GM12878 (cell line): Measurements from ENCODE around the gene AFAP1. TPM values are rescaled to one million over a fixed set of nuclear protein-coding genes. Genes with fewer than 3 reads are reported as not detected.

Experiments
- ATAC-seq: fragments of 200-7000 bp; cut with Tn5 transposase; 3 replicates; pipeline ENCODE4 v1.9.1; 2020; ENCODE audit warnings: mild to moderate bottlenecking, moderate library complexity
- BruUV-seq: library from RNA; stranded (reverse); fragments of 400-500 nt; replicated peaks from 2 replicates; lab custom pipeline; 2021; lab: Mats Ljungman, UMichigan
- CTCF ChIA-PET: fragments of 300-600 bp; sonication (Branson Sonifier 250); formaldehyde crosslinking; extraction: SDS; loops from one replicate; lab custom pipeline; 2021; ENCODE audit warnings: inconsistent platforms; lab: Yijun Ruan, JAX
- POLR2A ChIA-PET: fragments of 350-600 bp; formaldehyde crosslinking; extraction: SDS; loops from one replicate; lab custom pipeline; 2021; ENCODE audit warnings: inconsistent platforms; lab: Charles Lee
- RAD21 ChIA-PET: fragments of 300-600 bp; sonication (Branson Sonifier 250); formaldehyde crosslinking; loops from one replicate; lab custom pipeline; 2023; ENCODE audit warnings: antibody characterized with exemption; ENCODE audit not compliant: unreplicated experiment; lab: Charles Lee
- SMC1A ChIA-PET: fragments of 300-600 bp; sonication (Branson Sonifier 250); formaldehyde crosslinking; loops from one replicate; lab custom pipeline; 2023; ENCODE audit not compliant: unreplicated experiment, uncharacterized antibody; lab: Charles Lee
- DNase-seq: peaks from one replicate; pipeline ENCODE4 v3.0.0-alpha.2; 2011; ENCODE audit warnings: low read depth, low spot score
- FAIRE-seq: peaks from 3 replicates; lab custom pipeline; 2011; peaks lifted over from hg19 to GRCh38; lab: Jason Lieb, UNC
- H2AFZ ChIP-seq: 2 replicates; pipeline ENCODE4 v1.6.0; 2011; ENCODE audit warnings: low read depth, low read length, control low read depth; ENCODE audit not compliant: control insufficient read depth
- H3K27ac ChIP-seq: 2 replicates; pipeline ENCODE4 v1.5.1; 2011; ENCODE audit warnings: control low read depth; ENCODE audit not compliant: control insufficient read depth, insufficient read depth
- H3K27me3 ChIP-seq, 2 experiments: replicated peaks in 1 of 2; 2 replicates each; pipeline versions ENCODE4 v1.6.0 to v1.6.1; 2011; ENCODE audit warnings: low read length in 1 of 2; ENCODE audit not compliant: control insufficient read depth in 2 of 2, insufficient read depth in 2 of 2
- H3K36me3 ChIP-seq, 2 experiments: 2 replicates each; pipeline ENCODE4 v1.5.1; 2011; ENCODE audit warnings: low read length in 1 of 2; ENCODE audit not compliant: control insufficient read depth in 2 of 2, insufficient read depth in 2 of 2
- H3K4me1 ChIP-seq: 2 replicates; pipeline ENCODE4 v1.6.1; 2011; ENCODE audit warnings: mild to moderate bottlenecking, low read length, moderate library complexity, mixed read lengths; ENCODE audit not compliant: control insufficient read depth, insufficient read depth
- H3K4me2 ChIP-seq: 2 replicates; pipeline ENCODE4 v1.6.0; 2011; ENCODE audit warnings: control low read depth; ENCODE audit not compliant: control insufficient read depth, insufficient read depth
- H3K4me3 ChIP-seq: fragments of 200-600 bp; sonication (generic); 2 replicates; pipeline ENCODE4 v1.5.1; 2016
- H3K79me2 ChIP-seq: 2 replicates; pipeline ENCODE4 v1.6.0; 2011; ENCODE audit warnings: low read length; ENCODE audit not compliant: control insufficient read depth, insufficient read depth
- H3K9ac ChIP-seq: 2 replicates; pipeline ENCODE4 v1.8.0; 2011; ENCODE audit warnings: low read length, control low read depth, mixed read lengths; ENCODE audit not compliant: control insufficient read depth, insufficient read depth
- H3K9me3 ChIP-seq: replicated peaks from 3 replicates; pipeline ENCODE4 v1.5.1; 2011; ENCODE audit warnings: mild to moderate bottlenecking, low read length; ENCODE audit not compliant: control insufficient read depth, insufficient read depth
- H4K20me1 ChIP-seq: 2 replicates; pipeline ENCODE4 v1.6.0; 2011; ENCODE audit not compliant: control insufficient read depth, insufficient read depth
- BCL11A ChIP-seq: IDR thresholded peaks from 2 replicates; pipeline ENCODE4 v1.6.1; 2011; ENCODE audit warnings: low read depth, low read length
- CBFB ChIP-seq: IDR thresholded peaks from 2 replicates; pipeline ENCODE4 v1.6.1; 2016; ENCODE audit warnings: antibody characterized with exemption, low read depth
- CBX5 ChIP-seq: sonication (generic); IDR thresholded peaks from 2 replicates; pipeline ENCODE4 v1.6.1; 2016; ENCODE audit warnings: low read depth, moderate library complexity, mild to moderate bottlenecking, inconsistent platforms
- IKZF2 ChIP-seq, 2 experiments: fragments of 450-650 bp; IDR thresholded peaks; 2 replicates each; pipeline ENCODE4 v1.6.1; 2017; ENCODE audit warnings: mild to moderate bottlenecking in 2 of 2, moderate library complexity in 2 of 2
- NFIC ChIP-seq: IDR thresholded peaks from 2 replicates; pipeline ENCODE4 v1.6.1; 2012; ENCODE audit warnings: low read depth, mild to moderate bottlenecking, inconsistent platforms, low read length, moderate library complexity
- NKRF ChIP-seq: fragments of 450-650 bp; conservative IDR thresholded peaks from 2 replicates; pipeline ENCODE4 v1.6.1; 2017; ENCODE audit warnings: mild to moderate bottlenecking, moderate library complexity
- NR2C1 ChIP-seq: fragments of 450-650 bp; IDR thresholded peaks from 2 replicates; pipeline ENCODE4 v1.6.1; 2017; ENCODE audit warnings: antibody characterized with exemption, mild to moderate bottlenecking, moderate library complexity
- NR2F1 ChIP-seq: fragments of 450-650 bp; conservative IDR thresholded peaks from 2 replicates; pipeline ENCODE4 v1.6.1; 2017; ENCODE audit warnings: mild to moderate bottlenecking
- NRF1 ChIP-seq: conservative IDR thresholded peaks from 2 replicates; pipeline ENCODE4 v1.6.1; 2011; ENCODE audit warnings: mild to moderate bottlenecking, low read depth, low read length, improper control_type of control experiment
- PBX3 ChIP-seq: IDR thresholded peaks from 2 replicates; pipeline ENCODE4 v1.6.1; 2011; ENCODE audit warnings: mild to moderate bottlenecking, low read depth, low read length, moderate library complexity; ENCODE audit not compliant: insufficient replicate concordance
- PML ChIP-seq: IDR thresholded peaks from 2 replicates; pipeline ENCODE4 v1.6.1; 2012; ENCODE audit warnings: low read length, inconsistent platforms
- SPI1 ChIP-seq: IDR thresholded peaks from 2 replicates; pipeline ENCODE4 v1.6.1; 2011; ENCODE audit warnings: low read depth, mild to moderate bottlenecking, low read length, moderate library complexity, borderline replicate concordance; ENCODE audit not compliant: insufficient read depth
- SREBF2 ChIP-seq: IDR thresholded peaks from 2 replicates; pipeline ENCODE4 v1.6.1; 2012; ENCODE audit warnings: mild to moderate bottlenecking, low read length
- TCF3 ChIP-seq: IDR thresholded peaks from 2 replicates; pipeline ENCODE4 v1.6.1; 2012; ENCODE audit warnings: low read depth, mild to moderate bottlenecking, low read length, borderline replicate concordance; ENCODE audit not compliant: insufficient read depth
- ZNF207 ChIP-seq: fragments of 450-650 bp; IDR thresholded peaks from 2 replicates; pipeline ENCODE4 v1.6.1; 2014; ENCODE audit warnings: antibody characterized with exemption, mild to moderate bottlenecking, borderline replicate concordance
- ZSCAN29 ChIP-seq: fragments of 450-650 bp; IDR thresholded peaks from 2 replicates; pipeline ENCODE4 v1.6.1; 2017; ENCODE audit warnings: mild to moderate bottlenecking, moderate library complexity
- WGBS: methylation state at CpG from one replicate; pipeline ENCODE4 v1.1.6; 2016; ENCODE audit warnings: low lambda C conversion rate; ENCODE audit not compliant: insufficient replicate concordance, insufficient coverage; ENCODE audit errors: missing lambda C conversion rate; 5-methylcytosine and 5-hydroxymethylcytosine counted together
- in situ Hi-C: fragments of 300-500 bp; cut with MboI; formaldehyde crosslinking; loops from 9 replicates; pipeline ENCODE4 v1.14.3; 2018; ENCODE audit warnings: mixed read lengths
- intact Hi-C: fragments of 100-400 bp; cut with micrococcal nuclease; formaldehyde crosslinking; loops from one replicate; pipeline ENCODE4 v1.14.2; 2022; ENCODE audit not compliant: unreplicated experiment
- polyA plus RNA-seq, 11 experiments: library from polyadenylated mRNA; depleted of rRNA in 4 of 11; unstranded in 6 of 11; stranded (reverse) in 5 of 11; fragments of >200 nt; fragmentation: Nextera tagmentation in 4 of 11; fragmentation: Illumina TruSeq in 1 of 11; extraction: Ambion mirVana in 4 of 11; extraction: Trizol in 1 of 11; gene quantifications; 1 replicate in 1 of 11; 2 replicates in 10 of 11; pipeline versions ENCODE4 v1.2.1 to v1.2.3, GENCODE V29; 2011 to 2016; ENCODE audit warnings: inconsistent platforms in 2 of 11, missing spikeins in 2 of 11, low read depth in 1 of 11
- total RNA-seq, 4 experiments: library from RNA; depleted of rRNA in 3 of 4; stranded (reverse); fragments of >200 nt in 3 of 4; fragmentation: Illumina TruSeq in 1 of 4; extraction: Trizol in 1 of 4; gene quantifications; 2 replicates each; pipeline versions ENCODE4 v1.2.1 to v1.2.3, GENCODE V29; 2013 to 2021

Gene AFAP1
- total and polyA plus RNA-seq, 10 of the 15 experiments (the other 5 are each of a cell fraction or from before 2014, with no cell fraction given), result 0.02 to 0.23 (median 0.09) TPM; not detected in 1

GRCh38 chr4:7814451-7814850 is 125.2 kb downstream of the AFAP1 start:
- 54% methylated on average over 15 of the region's 15 CpGs for WGBS
- Histone ChIP-seq H3K4me2 (no peak overlapping the region), H2AFZ (no peak overlapping the region), H4K20me1 (no peaks in the 10 kb centered on the region), H3K4me1 (no peaks in the 10 kb centered on the region), H3K4me3 (no peak overlapping the region), H3K79me2 (no peaks in the 10 kb centered on the region), H3K27me3 (no peaks in the 10 kb centered on the region; a peak in 2 of 4 replicates), H3K36me3 (no peaks in the 10 kb centered on the region), H3K9me3 (no peaks in the 10 kb centered on the region), H3K9ac (no peak overlapping the region), H3K27ac (no peak overlapping the region)
- ChIA-PET POLR2A (no interaction called here), RAD21 (no interaction called here), SMC1A (interaction anchor here (0.6 kb wide), 1 partner anchor 725 kb away, joined by 3 read pairs; no protein-coding TSS in a partner anchor), CTCF (interaction anchor here (1.6 kb wide), 2 partner anchors 10 to 11 kb away, joined by 3 read pairs; no protein-coding TSS in a partner anchor)
- DNase-seq (no peak), FAIRE-seq (no peak), ATAC-seq (no peak)
- TF ChIP-seq NR2C1, result no peak
- no peak for TF ChIP-seq BCL11A
- TF ChIP-seq NR2F1, result no peak
- TF ChIP-seq PBX3, result no peak
- no peak for TF ChIP-seq CBFB
- no peak for TF ChIP-seq CBX5
- no peak for TF ChIP-seq NRF1
- no peak for TF ChIP-seq NKRF
- TF ChIP-seq ZNF207, result no peak
- no peak for TF ChIP-seq IKZF2 (IDR thresholded peaks at IDR 0.05)
- no peak for TF ChIP-seq PML
- no peak for TF ChIP-seq ZSCAN29
- no peak for TF ChIP-seq SPI1
- TF ChIP-seq TCF3, result no peak
- TF ChIP-seq NFIC, result no peak
- TF ChIP-seq SREBF2, result no peak
- BruUV-seq, result no TSS peak
- intact Hi-C loops, result no loop called here
- in situ Hi-C loops, result no loop called here
